ENCODE data around the gene TBC1D16. TPM values are rescaled to one million over a fixed set of nuclear protein-coding genes. Genes with fewer than 3 reads are reported as not detected.

Gene TBC1D16
- total RNA-seq, 1 experiment from 2014 or later = 85.8 TPM

DNA sequence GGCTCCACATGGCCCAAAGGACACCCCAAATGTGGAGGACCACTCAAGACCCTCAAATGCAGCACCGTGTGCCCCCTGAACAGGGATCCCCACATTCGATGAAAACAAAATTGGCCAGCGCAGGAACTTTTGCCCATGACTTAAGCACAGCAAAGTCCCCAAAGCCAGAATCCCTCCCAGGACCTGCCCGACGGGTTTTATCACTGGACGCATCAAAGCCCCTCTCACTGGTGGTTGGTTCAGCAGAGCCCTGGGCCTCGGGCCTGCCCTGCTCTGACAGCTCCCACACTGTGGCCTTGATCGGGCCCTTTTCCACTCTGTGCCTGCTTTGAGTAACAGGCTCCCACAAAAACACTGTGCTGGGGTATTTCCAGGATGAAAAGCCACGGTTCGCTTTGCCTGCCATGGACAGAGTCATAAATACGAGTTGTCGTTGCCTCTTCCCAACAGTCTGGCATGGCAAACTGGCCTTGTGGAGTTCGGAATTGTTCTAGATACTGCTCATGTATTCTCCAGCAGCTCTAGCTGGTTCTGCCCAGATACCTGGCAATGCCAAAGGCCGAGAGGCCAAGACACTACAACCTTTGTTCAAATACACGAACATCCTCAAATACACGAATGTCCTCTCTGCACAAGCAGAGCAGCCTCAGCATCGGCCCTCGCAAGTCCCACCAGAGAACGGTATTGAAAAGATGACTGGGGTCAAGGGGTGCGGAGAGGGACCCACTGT is 46.4 kb downstream of the TBC1D16 start:
- Histone ChIP-seq H3K56ac (ENCODE audit: insufficient read length, low read depth, low read length) (no peak overlapping the region), H3K79me1 (ENCODE audit: insufficient read depth, low read depth, low read length, poor library complexity, severe bottlenecking) (peaks cover 9% of the 10 kb centered on the region), H3K27me3 (ENCODE audit: insufficient read depth, low read length) (no peaks in the 10 kb centered on the region), H3K27ac (ENCODE audit: insufficient read length, low read depth, low read length) (no peak overlapping the region), H3K4me2 (ENCODE audit: insufficient read depth, insufficient read length, low read length) (no peak overlapping the region), H2BK20ac (ENCODE audit: low read depth, low read length, poor library complexity, severe bottlenecking) (no peak overlapping the region), H3K4me1 (ENCODE audit: insufficient read depth, low read length) (peaks cover 3% of the 10 kb centered on the region; the same call in 1 of the 2 replicates), H4K20me1 (ENCODE audit: control insufficient read depth, insufficient read depth, insufficient read length) (no peaks in the 10 kb centered on the region), H3K14ac (ENCODE audit: insufficient read depth, low read length) (no peak overlapping the region), H3K23ac (ENCODE audit: insufficient read length, low read depth, low read length) (no peak overlapping the region), H4K91ac (ENCODE audit: insufficient read length, low read depth, low read length) (no peak overlapping the region), H2BK120ac (ENCODE audit: low read depth, low read length, poor library complexity, severe bottlenecking) (no peak overlapping the region), H3K18ac (ENCODE audit: insufficient read length, low read depth, low read length) (no peak overlapping the region), H2BK5ac (ENCODE audit: insufficient read length, low read length) (no peak overlapping the region), H3K4ac (ENCODE audit: low read depth, low read length) (no peak overlapping the region), H4K8ac (replicated peaks; ENCODE audit: insufficient read length, low read depth, low read length) (no peak overlapping the region), H3T11ph (ENCODE audit: low read length) (no peak overlapping the region), H3K79me2 (ENCODE audit: insufficient read depth, low read length) (peaks cover 2% of the 10 kb centered on the region; the same call in 1 of the 2 replicates), H3K23me2 (ENCODE audit: insufficient read length, low read depth, low read length, poor library complexity, severe bottlenecking) (no peaks in the 10 kb centered on the region), H2BK15ac (ENCODE audit: low read depth, low read length) (no peak overlapping the region), H2AFZ (ENCODE audit: low read length) (no peak overlapping the region), H2AK5ac (ENCODE audit: insufficient read length, low read length) (no peak overlapping the region), H4K5ac (ENCODE audit: insufficient read length, low read depth, low read length) (no peak overlapping the region), H3K9ac (ENCODE audit: extremely low read depth, insufficient read length, low read length) (no peak overlapping the region), H2BK12ac (ENCODE audit: insufficient read length, low read depth, low read length) (no peak overlapping the region), H3K9me3 (ENCODE audit: control insufficient read depth, low read depth, low read length) (no peaks in the 10 kb centered on the region)
- peak overlapping the region in 2 of 3 experiments; percentile 62 to 90; a peak in 2 of 7 replicates for H3K27ac Mint-ChIP-seq
- DNase-seq = no peak
- WGBS (ENCODE audit: extremely low coverage, insufficient read length, low lambda C conversion rate) = no CpG with 5 or more reads among the region's 20 CpGs
- H3K4me1 Mint-ChIP-seq = peaks cover 47 to 60% of the 10 kb centered on the region in 2 experiments
- TF ChIP-seq, protein P1, sequence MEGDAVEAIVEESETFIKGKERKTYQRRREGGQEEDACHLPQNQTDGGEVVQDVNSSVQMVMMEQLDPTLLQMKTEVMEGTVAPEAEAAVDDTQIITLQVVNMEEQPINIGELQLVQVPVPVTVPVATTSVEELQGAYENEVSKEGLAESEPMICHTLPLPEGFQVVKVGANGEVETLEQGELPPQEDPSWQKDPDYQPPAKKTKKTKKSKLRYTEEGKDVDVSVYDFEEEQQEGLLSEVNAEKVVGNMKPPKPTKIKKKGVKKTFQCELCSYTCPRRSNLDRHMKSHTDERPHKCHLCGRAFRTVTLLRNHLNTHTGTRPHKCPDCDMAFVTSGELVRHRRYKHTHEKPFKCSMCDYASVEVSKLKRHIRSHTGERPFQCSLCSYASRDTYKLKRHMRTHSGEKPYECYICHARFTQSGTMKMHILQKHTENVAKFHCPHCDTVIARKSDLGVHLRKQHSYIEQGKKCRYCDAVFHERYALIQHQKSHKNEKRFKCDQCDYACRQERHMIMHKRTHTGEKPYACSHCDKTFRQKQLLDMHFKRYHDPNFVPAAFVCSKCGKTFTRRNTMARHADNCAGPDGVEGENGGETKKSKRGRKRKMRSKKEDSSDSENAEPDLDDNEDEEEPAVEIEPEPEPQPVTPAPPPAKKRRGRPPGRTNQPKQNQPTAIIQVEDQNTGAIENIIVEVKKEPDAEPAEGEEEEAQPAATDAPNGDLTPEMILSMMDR (conservative IDR thresholded peaks at IDR 0.05) = no peak
- H3K9me3 Mint-ChIP-seq = no peaks in the 10 kb centered on the region; a peak in 1 of 5 replicates
- H3K36me3 Mint-ChIP-seq (ENCODE audit: insufficient read depth in 1 of 3, low read depth in 3 of 3) = peaks cover 0 to 7% (median 0%) of the 10 kb centered on the region in 3 experiments; a peak in 1 of 7 replicates
- peaks cover 1% of the 10 kb centered on the region; the same call in 1 of the 2 replicates for H3K27me3 Mint-ChIP-seq (ENCODE audit: low read depth)
- H3K4me3 Mint-ChIP-seq = no peak overlapping the region; a peak in 1 of 5 replicates
